Endodermal cell (in vitro differentiated cells): ENCODE results near the gene TRIM41. TPM values are rescaled to one million over a fixed set of nuclear protein-coding genes. Genes with fewer than 3 reads are reported as not detected.
"Not testable (repeated sequence)": the region's sequence is repeated elsewhere in the genome, so short reads cannot be mapped to it uniquely, and the experiment has no call there.

Experiments used
- DNase-seq: peaks from one replicate; pipeline ENCODE4 v3.0.0-alpha.2; 2017
- H3K27ac ChIP-seq: 2 replicates; pipeline ENCODE4 v1.5.1; 2013; ENCODE audit warnings: mild to moderate bottlenecking, low read depth, low read length, moderate library complexity
- H3K27me3 ChIP-seq: 2 replicates; pipeline ENCODE4 v1.6.1; 2013; ENCODE audit warnings: mild to moderate bottlenecking, low read length, moderate library complexity; ENCODE audit not compliant: insufficient read depth, control insufficient read depth, poor library complexity, severe bottlenecking
- H3K36me3 ChIP-seq: 2 replicates; pipeline ENCODE4 v1.7.0; 2013; ENCODE audit warnings: mild to moderate bottlenecking, low read length, moderate library complexity; ENCODE audit not compliant: control insufficient read depth, insufficient read depth
- H3K4me1 ChIP-seq: one replicate; pipeline ENCODE4 v1.7.0; 2013; ENCODE audit warnings: low read length; ENCODE audit not compliant: control insufficient read depth, insufficient read depth
- H3K4me3 ChIP-seq: 2 replicates; pipeline ENCODE4 v1.5.1; 2013; ENCODE audit warnings: mild to moderate bottlenecking, low read length, moderate library complexity
- H3K9ac ChIP-seq: 2 replicates; pipeline ENCODE4 v1.6.1; 2013; ENCODE audit warnings: mild to moderate bottlenecking, low read length, moderate library complexity; ENCODE audit not compliant: poor library complexity, severe bottlenecking; ENCODE audit errors: extremely low read depth
- H3K9me3 ChIP-seq: 2 replicates; pipeline ENCODE4 v1.6.1; 2013; ENCODE audit warnings: mild to moderate bottlenecking, low read length, moderate library complexity; ENCODE audit not compliant: control insufficient read depth
- H3K27ac Mint-ChIP-seq: 2 replicates; pipeline ENCODE4 v1.8.0; 2020; ENCODE audit warnings: mixed read lengths
- H3K27me3 Mint-ChIP-seq: 2 replicates; pipeline ENCODE4 v1.8.0; 2021; ENCODE audit warnings: mild to moderate bottlenecking, mixed read lengths; ENCODE audit not compliant: insufficient read depth
- H3K36me3 Mint-ChIP-seq: 2 replicates; pipeline ENCODE4 v1.8.0; 2020; ENCODE audit warnings: low read depth, mixed read lengths
- H3K4me1 Mint-ChIP-seq: 2 replicates; pipeline ENCODE4 v1.8.0; 2020; ENCODE audit warnings: mixed read lengths
- H3K4me3 Mint-ChIP-seq: 2 replicates; pipeline ENCODE4 v1.8.0; 2020; ENCODE audit warnings: mild to moderate bottlenecking, moderate library complexity, mixed read lengths
- H3K9me3 Mint-ChIP-seq: 2 replicates; pipeline ENCODE4 v1.8.0; 2020; ENCODE audit warnings: mild to moderate bottlenecking, mixed read lengths
- CTCF ChIP-seq: fragments of 200-600 bp; sonication (generic); conservative IDR thresholded peaks from 2 replicates; pipeline ENCODE4 v1.5.0; 2021; ENCODE audit warnings: antibody characterized with exemption, mild to moderate bottlenecking
- WGBS, 2 experiments: methylation state at CpG; one replicate each; pipeline versions ENCODE4 v1.1.5 to v1.1.7; 2013; ENCODE audit warnings: missing lambda C conversion rate in 2 of 2, mixed read lengths in 1 of 2; ENCODE audit not compliant: insufficient coverage in 1 of 2, insufficient read length in 1 of 2; 5-methylcytosine and 5-hydroxymethylcytosine counted together
- total RNA-seq, 2 donors: library from RNA; stranded (reverse); fragmentation: NEBNext Ultra II Directional in 1 of 2; extraction: Animal tissue kit (Norgen Biotek cat#: 25700) in 1 of 2; gene quantifications; 2 replicates in 1 of 2; 3 replicates in 1 of 2; pipeline ENCODE4 v1.2.1, GENCODE V29; 2021

Gene TRIM41
- total RNA-seq, 2 donors from 2014 or later = 37.5 to 41.7 TPM

- peak overlapping the region; percentile 22 for H3K27ac ChIP-seq
- H3K27ac Mint-ChIP-seq = peak overlapping the region; percentile 48
- no peak overlapping the region for H3K4me3 ChIP-seq
- H3K4me3 Mint-ChIP-seq = no peak overlapping the region
- no peak overlapping the region for H3K9ac ChIP-seq
- H3K36me3 ChIP-seq = peaks cover 15% of the 10 kb centered on the region
- peaks cover 13% of the 10 kb centered on the region for H3K36me3 Mint-ChIP-seq
- no peaks in the 10 kb centered on the region for H3K9me3 Mint-ChIP-seq
- H3K4me1 Mint-ChIP-seq = peaks cover 29% of the 10 kb centered on the region
- no peaks in the 10 kb centered on the region for H3K27me3 ChIP-seq
- whole genome bisulfite sequencing, 2 experiments = 70 to 86% methylated on average over 13 to 18 of the region's 18 CpGs
- no peaks in the 10 kb centered on the region for H3K9me3 ChIP-seq
- no peaks in the 10 kb centered on the region for H3K27me3 Mint-ChIP-seq
- peak; percentile 49 for DNase-seq
- H3K4me1 ChIP-seq = peaks cover 5% of the 10 kb centered on the region
- no peak for TF ChIP-seq CTCF
Measured at GRCh38 chr5:181265092-181265671, 42.1 kb downstream of the TRIM41 start.

GRCh38 chr5:181267291-181267904 is 44.3 kb downstream of the TRIM41 start:
- not testable (repeated sequence) for H3K27me3 Mint-ChIP-seq, H3K27ac ChIP-seq, H3K9me3 ChIP-seq, H3K9me3 Mint-ChIP-seq, H3K4me1 ChIP-seq, H3K4me3 ChIP-seq, H3K27me3 ChIP-seq
- peak; percentile 41 for TF ChIP-seq CTCF
- peaks cover 19% of the 10 kb centered on the region for H3K36me3 ChIP-seq
- DNase-seq = peak; percentile 73
- peaks cover 13% of the 10 kb centered on the region for H3K36me3 Mint-ChIP-seq
- peak overlapping the region; percentile 93 for H3K27ac Mint-ChIP-seq
- peak overlapping the region; percentile 21 for H3K9ac ChIP-seq
- peaks cover 24% of the 10 kb centered on the region for H3K4me1 Mint-ChIP-seq
- WGBS, 2 experiments = 33 to 34% methylated on average over 3 to 7 of the region's 8 CpGs
- peak overlapping the region; percentile 12 for H3K4me3 Mint-ChIP-seq

- not testable (repeated sequence) for H3K27ac ChIP-seq, H3K9me3 Mint-ChIP-seq, H3K4me3 Mint-ChIP-seq, H3K27me3 ChIP-seq, H3K4me3 ChIP-seq, H3K9ac ChIP-seq, H3K9me3 ChIP-seq, H3K4me1 ChIP-seq, H3K27me3 Mint-ChIP-seq
- peaks cover 14% of the 10 kb centered on the region for H3K36me3 ChIP-seq
- WGBS, 2 experiments = 61 to 89% methylated on average over 5 to 12 of the region's 12 CpGs
- DNase-seq = peak; percentile 27
- Mint-ChIP-seq H3K27ac (peak overlapping the region; percentile 93), H3K36me3 (peaks cover 13% of the 10 kb centered on the region), H3K4me1 (peaks cover 24% of the 10 kb centered on the region)
Measured at GRCh38 chr5:181267907-181268306, 44.8 kb downstream of the TRIM41 start.
